Aorta (tissue), 5 donors: ENCODE results near the gene FBXW11. TPM values are rescaled to one million over a fixed set of nuclear protein-coding genes. Genes with fewer than 3 reads are reported as not detected.

Experiments used
- ATAC-seq: fragments of 200-7000 bp; cut with Tn5 transposase; one replicate; pipeline ENCODE4 v1.9.1; 2022; ENCODE audit warnings: moderate library complexity; ENCODE audit not compliant: low FRiP score
- DNase-seq, 2 donors: peaks; one replicate each; pipeline ENCODE4 v3.0.0-alpha.2; 2020
- H3K27ac ChIP-seq, 2 donors: one replicate each; pipeline ENCODE4 v1.5.1; 2013; ENCODE audit warnings: low read length in 2 of 2, mild to moderate bottlenecking in 2 of 2, moderate library complexity in 2 of 2, control low read depth in 1 of 2, inconsistent platforms in 1 of 2, low read depth in 1 of 2
- H3K27me3 ChIP-seq, 2 donors: one replicate each; pipeline ENCODE4 v1.6.1; 2013; ENCODE audit warnings: control low read depth in 1 of 2, low read length in 1 of 2, mild to moderate bottlenecking in 1 of 2, moderate library complexity in 1 of 2; ENCODE audit not compliant: insufficient read depth in 2 of 2, control insufficient read depth in 1 of 2
- H3K36me3 ChIP-seq, 2 donors: one replicate each; pipeline ENCODE4 v1.6.1; 2013; ENCODE audit warnings: control low read depth in 1 of 2, low read length in 1 of 2, mild to moderate bottlenecking in 1 of 2; ENCODE audit not compliant: insufficient read depth in 2 of 2, control insufficient read depth in 1 of 2
- H3K4me1 ChIP-seq, 2 donors: one replicate each; pipeline ENCODE4 v1.6.1; 2013; ENCODE audit warnings: low read length in 2 of 2, control low read depth in 1 of 2, mild to moderate bottlenecking in 1 of 2, moderate library complexity in 1 of 2; ENCODE audit not compliant: insufficient read depth in 2 of 2, control insufficient read depth in 1 of 2
- H3K4me3 ChIP-seq, 2 donors: one replicate each; pipeline ENCODE4 v1.5.1; 2013; ENCODE audit warnings: low read length in 2 of 2, control low read depth in 1 of 2, mild to moderate bottlenecking in 1 of 2
- H3K9me3 ChIP-seq: one replicate; pipeline ENCODE4 v1.6.1; 2013; ENCODE audit warnings: mild to moderate bottlenecking, low read length; ENCODE audit not compliant: control insufficient read depth
- WGBS, 2 donors: extraction: QIAGEN DNeasy Blood & Tissue Kit; methylation state at CpG; one replicate each; pipeline ENCODE4 v1.1.7; 2013; 5-methylcytosine and 5-hydroxymethylcytosine counted together
- intact Hi-C, 2 donors: fragments of 100-400 bp; cut with DNase I; formaldehyde crosslinking; loops; one replicate each; pipeline versions ENCODE4 v1.14.2 to v1.15.0; 2022
- polyA plus RNA-seq, 2 donors: library from polyadenylated mRNA; stranded (reverse); fragments of 200-250 nt; gene quantifications; one replicate each; pipeline ENCODE4 v1.2.3, GENCODE V29; 2013
- total RNA-seq, 2 donors: library from RNA; stranded (reverse); fragmentation: NEBNext Ultra II Directional; extraction: Animal tissue kit (Norgen Biotek cat#: 25700); gene quantifications; one replicate each; pipeline ENCODE4 v1.2.1, GENCODE V29; 2021
- donor health status: healthy with polysubstance abuse.
- donor health status: Bipolar disorder and iron deficiency.
- donor health status: DM: no; HTN: no; CAD: no.
- donor health status: DM: no; HTN: no; CAD: no.
- donor health status: DM: yes; HTN: yes; CAD: no.

The FBXW11 gene
- total and polyA plus RNA-seq, 4 donors: 13.5 to 64.0 (median 40.9) TPM

GRCh38 chr5:171845857-171846256, 160.6 kb downstream of the FBXW11 start:
- ATAC-seq (no peak), DNase-seq (no peak)
- Histone ChIP-seq H3K27ac (no peak overlapping the region), H3K36me3 (no peaks in the 10 kb centered on the region), H3K4me1 (no peaks in the 10 kb centered on the region), H3K4me3 (no peak overlapping the region), H3K9me3 (no peaks in the 10 kb centered on the region), H3K27me3 (no peaks in the 10 kb centered on the region)
- 93% methylated on average over 3 of the region's 3 CpGs for WGBS, 2 donors
- intact Hi-C loops: loop anchor here in 1 of 2 donors (10.0 kb wide), 1 partner anchor 221 kb away; no protein-coding TSS in a partner anchor

- no peak for ATAC-seq
- no peaks in the 10 kb centered on the region for H3K27me3 ChIP-seq
- no peaks in the 10 kb centered on the region for H3K36me3 ChIP-seq
- no peaks in the 10 kb centered on the region for H3K4me1 ChIP-seq
- DNase-seq: no peak
- H3K9me3 ChIP-seq: no peaks in the 10 kb centered on the region
- 92 to 93% methylated on average over 11 of the region's 11 CpGs for WGBS, 2 donors
- H3K27ac ChIP-seq: no peak overlapping the region
- intact Hi-C loops: loop anchor here in 1 of 2 donors (10.0 kb wide), 1 partner anchor 220 kb away; no protein-coding TSS in a partner anchor
- H3K4me3 ChIP-seq: no peak overlapping the region
Observed at GRCh38 chr5:171845040-171845630, 161.3 kb downstream of the FBXW11 start.

GRCh38 chr5:171842777-171843328, 163.6 kb downstream of the FBXW11 start:
- Histone ChIP-seq H3K4me1 (no peaks in the 10 kb centered on the region), H3K4me3 (no peak overlapping the region), H3K27me3 (no peaks in the 10 kb centered on the region), H3K36me3 (no peaks in the 10 kb centered on the region), H3K9me3 (no peaks in the 10 kb centered on the region), H3K27ac (no peak overlapping the region)
- intact Hi-C loops: loop anchor here in 1 of 2 donors (10.0 kb wide), 1 partner anchor 218 kb away; no protein-coding TSS in a partner anchor
- 67 to 69% methylated on average over 5 of the region's 5 CpGs for WGBS, 2 donors
- no peak for DNase-seq
- no peak for ATAC-seq

- no peaks in the 10 kb centered on the region for H3K4me1 ChIP-seq
- H3K4me3 ChIP-seq: no peak overlapping the region
- 52 to 54% methylated on average over 23 to 24 of the region's 24 CpGs for WGBS, 2 donors
- no peak for DNase-seq
- no peak for ATAC-seq
- intact Hi-C loops: loop anchor here in 1 of 2 donors (10.0 kb wide), 1 partner anchor 217 kb away; no protein-coding TSS in a partner anchor
- no peak overlapping the region for H3K27ac ChIP-seq
- no peaks in the 10 kb centered on the region for H3K27me3 ChIP-seq
- no peaks in the 10 kb centered on the region for H3K9me3 ChIP-seq
- H3K36me3 ChIP-seq: no peaks in the 10 kb centered on the region
Observed at GRCh38 chr5:171841984-171842776, 164.3 kb downstream of the FBXW11 start.

- Histone ChIP-seq H3K27ac (no peak overlapping the region), H3K36me3 (no peaks in the 10 kb centered on the region), H3K9me3 (no peaks in the 10 kb centered on the region), H3K27me3 (no peaks in the 10 kb centered on the region), H3K4me3 (no peak overlapping the region), H3K4me1 (no peaks in the 10 kb centered on the region)
- intact Hi-C loops: loop anchor here in 1 of 2 donors (10.0 kb wide), 1 partner anchor 216 kb away; no protein-coding TSS in a partner anchor
- no peak for ATAC-seq
- peak in 1 of 2 donors; percentile 66 for DNase-seq
- 94% methylated on average over 16 of the region's 16 CpGs for WGBS, 2 donors
Observed at GRCh38 chr5:171840711-171841522, 165.5 kb downstream of the FBXW11 start.

GRCh38 chr5:171840066-171840465, 166.4 kb downstream of the FBXW11 start:
- Histone ChIP-seq H3K4me3 (no peak overlapping the region), H3K4me1 (no peaks in the 10 kb centered on the region), H3K36me3 (no peaks in the 10 kb centered on the region), H3K27ac (no peak overlapping the region), H3K9me3 (no peaks in the 10 kb centered on the region), H3K27me3 (no peaks in the 10 kb centered on the region)
- intact Hi-C loops: loop anchor here in 1 of 2 donors (10.0 kb wide), 1 partner anchor 215 kb away; no protein-coding TSS in a partner anchor
- DNase-seq (no peak), ATAC-seq (no peak)
- 47 to 49% methylated on average over 2 of the region's 2 CpGs for WGBS, 2 donors

GRCh38 chr5:171839112-171839511, 167.3 kb downstream of the FBXW11 start:
- intact Hi-C loops: no loop called here
- no peak for ATAC-seq
- Histone ChIP-seq H3K4me1 (no peaks in the 10 kb centered on the region), H3K36me3 (no peaks in the 10 kb centered on the region), H3K9me3 (no peaks in the 10 kb centered on the region), H3K4me3 (no peak overlapping the region), H3K27ac (no peak overlapping the region), H3K27me3 (no peaks in the 10 kb centered on the region)
- 88 to 92% methylated on average over 2 of the region's 2 CpGs for WGBS, 2 donors
- DNase-seq: no peak

GRCh38 chr5:171838066-171838465, 168.4 kb downstream of the FBXW11 start:
- H3K9me3 ChIP-seq: no peaks in the 10 kb centered on the region
- H3K27me3 ChIP-seq: no peaks in the 10 kb centered on the region
- no peak for DNase-seq
- H3K4me3 ChIP-seq: no peak overlapping the region
- ATAC-seq: no peak
- no peak overlapping the region for H3K27ac ChIP-seq
- no peaks in the 10 kb centered on the region for H3K36me3 ChIP-seq
- intact Hi-C loops: no loop called here
- WGBS, 2 donors: 82 to 88% methylated on average over 12 of the region's 12 CpGs
- H3K4me1 ChIP-seq: no peaks in the 10 kb centered on the region
